DLD1 (cell line): ENCODE data around the gene SARS2.

Experiments used
- in situ Hi-C: cut with HindIII; loops from 2 replicates; pipeline ENCODE4 v1.10.0; 2017; ENCODE audit warnings: low sequenced_read_pairs

SARS2 gene

GRCh38 chr19:38919837-38920601 lies 10.5 kb downstream of the SARS2 start:
- in situ Hi-C loops: no loop called here

GRCh38 chr19:38918526-38918925 lies 12.0 kb downstream of the SARS2 start:
- in situ Hi-C loops: no loop called here

GRCh38 chr19:38917921-38918491 lies 12.6 kb downstream of the SARS2 start:
- in situ Hi-C loops: no loop called here

- in situ Hi-C loops: no loop called here
These were observed 13.0 kb downstream of the SARS2 start for GRCh38 chr19:38917516-38917915.

GRCh38 chr19:38915329-38916321 lies 14.9 kb downstream of the SARS2 start:
- in situ Hi-C loops: no loop called here

- in situ Hi-C loops: no loop called here
These were observed 16.6 kb downstream of the SARS2 start for GRCh38 chr19:38913958-38914357.

- in situ Hi-C loops: no loop called here
These were observed 17.7 kb downstream of the SARS2 start for GRCh38 chr19:38912600-38913514.

GRCh38 chr19:38911388-38912001 lies 19.1 kb downstream of the SARS2 start:
- in situ Hi-C loops: no loop called here

- in situ Hi-C loops: no loop called here
These were observed 20.1 kb downstream of the SARS2 start for GRCh38 chr19:38910488-38910887.

- in situ Hi-C loops: no loop called here
These were observed 21.7 kb downstream of the SARS2 start for GRCh38 chr19:38908911-38909310.

GRCh38 chr19:38907670-38908069 lies 22.9 kb downstream of the SARS2 start:
- in situ Hi-C loops: no loop called here

- in situ Hi-C loops: no loop called here
These were observed 23.3 kb downstream of the SARS2 start for GRCh38 chr19:38907227-38907626.

- in situ Hi-C loops: no loop called here
These were observed 24.9 kb downstream of the SARS2 start for GRCh38 chr19:38905620-38906019.

GRCh38 chr19:38904581-38905539 lies 25.7 kb downstream of the SARS2 start:
- in situ Hi-C loops: no loop called here

- in situ Hi-C loops: no loop called here
These were observed 28.9 kb downstream of the SARS2 start for GRCh38 chr19:38901683-38902082.

- in situ Hi-C loops: no loop called here
These were observed 29.8 kb downstream of the SARS2 start for GRCh38 chr19:38900743-38901190.

- in situ Hi-C loops: no loop called here
These were observed 30.3 kb downstream of the SARS2 start for GRCh38 chr19:38900202-38900629.

GRCh38 chr19:38899447-38900201 lies 30.9 kb downstream of the SARS2 start, which contains the start of the genes NFKBIB and SIRT2:
NFKBIB (plus strand) TSS chr19:38899969; CDS start chr19:38900033, 64 bp downstream.
SIRT2 (minus strand) TSS chr19:38899618; CDS start chr19:38899521, 97 bp downstream.
- in situ Hi-C loops: no loop called here
